ENCODE results near the gene CAMKMT. TPM values are rescaled to one million over a fixed set of nuclear protein-coding genes. Genes with fewer than 3 reads are reported as not detected.

Gene CAMKMT
- total RNA-seq, 4 donors from 2014 or later, result 2.6 to 9.5 (median 5.2) TPM

- TF ChIP-seq CTCF (IDR thresholded peaks at IDR 0.05 in 4 of 5, conservative IDR thresholded peaks at IDR 0.05 in 1 of 5), result no peak
- TF ChIP-seq POLR2A (IDR thresholded peaks at IDR 0.05), result no peak
- Histone ChIP-seq H3K27ac (no peak overlapping the region), H3K4me1 (peaks cover 16 to 24% of the 10 kb centered on the region in 2 donors), H3K36me3 (no peaks in the 10 kb centered on the region), H3K9me3 (no peaks in the 10 kb centered on the region), H3K27me3 (no peaks in the 10 kb centered on the region), H3K4me3 (no peak overlapping the region)
- ATAC-seq (no peak), DNase-seq (no peak)
- in situ Hi-C loops (cut with MboI; ENCODE audit: low sequenced_read_pairs in 4 of 4), result no loop called here
- intact Hi-C loops (cut with DNase I; ENCODE audit: low total_unique reads), result no loop called here
Observed at GRCh38 chr2:44453259-44453658, 91.5 kb downstream of the CAMKMT start.

GRCh38 chr2:44455877-44456276 is 94.1 kb downstream of the CAMKMT start:
- in situ Hi-C loops (cut with MboI; ENCODE audit: low sequenced_read_pairs in 4 of 4), result no loop called here
- DNase-seq, result no peak
- H3K4me3 ChIP-seq, result no peak overlapping the region
- no peak for ATAC-seq
- peaks cover 16 to 24% of the 10 kb centered on the region in 2 donors for H3K4me1 ChIP-seq
- no peaks in the 10 kb centered on the region for H3K36me3 ChIP-seq
- intact Hi-C loops (cut with DNase I; ENCODE audit: low total_unique reads), result no loop called here
- no peaks in the 10 kb centered on the region for H3K9me3 ChIP-seq
- H3K27ac ChIP-seq, result peak overlapping the region in 1 of 4 donors; percentile 24
- no peak for TF ChIP-seq POLR2A (IDR thresholded peaks at IDR 0.05)
- TF ChIP-seq CTCF (IDR thresholded peaks at IDR 0.05 in 4 of 5, conservative IDR thresholded peaks at IDR 0.05 in 1 of 5), result no peak
- H3K27me3 ChIP-seq, result no peaks in the 10 kb centered on the region

- Histone ChIP-seq H3K27me3 (no peaks in the 10 kb centered on the region), H3K36me3 (no peaks in the 10 kb centered on the region), H3K4me1 (peaks cover 16 to 24% of the 10 kb centered on the region in 2 donors), H3K9me3 (no peaks in the 10 kb centered on the region), H3K4me3 (no peak overlapping the region), H3K27ac (no peak overlapping the region)
- ATAC-seq (no peak), DNase-seq (no peak)
- intact Hi-C loops (cut with DNase I; ENCODE audit: low total_unique reads), result no loop called here
- no peak for TF ChIP-seq CTCF (IDR thresholded peaks at IDR 0.05 in 4 of 5, conservative IDR thresholded peaks at IDR 0.05 in 1 of 5)
- TF ChIP-seq POLR2A (IDR thresholded peaks at IDR 0.05), result no peak
- in situ Hi-C loops (cut with MboI; ENCODE audit: low sequenced_read_pairs in 4 of 4), result no loop called here
Observed at GRCh38 chr2:44456946-44457345, 95.2 kb downstream of the CAMKMT start.

GRCh38 chr2:44459739-44460138 is 98.0 kb downstream of the CAMKMT start:
- H3K27ac ChIP-seq, result no peak overlapping the region
- in situ Hi-C loops (cut with MboI; ENCODE audit: low sequenced_read_pairs in 4 of 4) (no loop called here), intact Hi-C loops (cut with DNase I; ENCODE audit: low total_unique reads) (no loop called here)
- TF ChIP-seq CTCF (IDR thresholded peaks at IDR 0.05 in 4 of 5, conservative IDR thresholded peaks at IDR 0.05 in 1 of 5), result no peak
- no peak overlapping the region for H3K4me3 ChIP-seq
- peaks cover 16 to 17% of the 10 kb centered on the region in 2 donors for H3K4me1 ChIP-seq
- DNase-seq (no peak), ATAC-seq (no peak)
- H3K36me3 ChIP-seq, result no peaks in the 10 kb centered on the region
- no peaks in the 10 kb centered on the region for H3K9me3 ChIP-seq
- no peaks in the 10 kb centered on the region for H3K27me3 ChIP-seq

Data from gastrocnemius medialis (tissue), 4 donors.